ENCODE results near the gene BCO2.
"Not testable (repeated sequence)": the region's sequence is repeated elsewhere in the genome, so short reads cannot be mapped to it uniquely, and the experiment has no call there.

Gene BCO2, protein sequence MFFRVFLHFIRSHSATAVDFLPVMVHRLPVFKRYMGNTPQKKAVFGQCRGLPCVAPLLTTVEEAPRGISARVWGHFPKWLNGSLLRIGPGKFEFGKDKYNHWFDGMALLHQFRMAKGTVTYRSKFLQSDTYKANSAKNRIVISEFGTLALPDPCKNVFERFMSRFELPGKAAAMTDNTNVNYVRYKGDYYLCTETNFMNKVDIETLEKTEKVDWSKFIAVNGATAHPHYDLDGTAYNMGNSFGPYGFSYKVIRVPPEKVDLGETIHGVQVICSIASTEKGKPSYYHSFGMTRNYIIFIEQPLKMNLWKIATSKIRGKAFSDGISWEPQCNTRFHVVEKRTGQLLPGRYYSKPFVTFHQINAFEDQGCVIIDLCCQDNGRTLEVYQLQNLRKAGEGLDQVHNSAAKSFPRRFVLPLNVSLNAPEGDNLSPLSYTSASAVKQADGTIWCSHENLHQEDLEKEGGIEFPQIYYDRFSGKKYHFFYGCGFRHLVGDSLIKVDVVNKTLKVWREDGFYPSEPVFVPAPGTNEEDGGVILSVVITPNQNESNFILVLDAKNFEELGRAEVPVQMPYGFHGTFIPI

DNA sequence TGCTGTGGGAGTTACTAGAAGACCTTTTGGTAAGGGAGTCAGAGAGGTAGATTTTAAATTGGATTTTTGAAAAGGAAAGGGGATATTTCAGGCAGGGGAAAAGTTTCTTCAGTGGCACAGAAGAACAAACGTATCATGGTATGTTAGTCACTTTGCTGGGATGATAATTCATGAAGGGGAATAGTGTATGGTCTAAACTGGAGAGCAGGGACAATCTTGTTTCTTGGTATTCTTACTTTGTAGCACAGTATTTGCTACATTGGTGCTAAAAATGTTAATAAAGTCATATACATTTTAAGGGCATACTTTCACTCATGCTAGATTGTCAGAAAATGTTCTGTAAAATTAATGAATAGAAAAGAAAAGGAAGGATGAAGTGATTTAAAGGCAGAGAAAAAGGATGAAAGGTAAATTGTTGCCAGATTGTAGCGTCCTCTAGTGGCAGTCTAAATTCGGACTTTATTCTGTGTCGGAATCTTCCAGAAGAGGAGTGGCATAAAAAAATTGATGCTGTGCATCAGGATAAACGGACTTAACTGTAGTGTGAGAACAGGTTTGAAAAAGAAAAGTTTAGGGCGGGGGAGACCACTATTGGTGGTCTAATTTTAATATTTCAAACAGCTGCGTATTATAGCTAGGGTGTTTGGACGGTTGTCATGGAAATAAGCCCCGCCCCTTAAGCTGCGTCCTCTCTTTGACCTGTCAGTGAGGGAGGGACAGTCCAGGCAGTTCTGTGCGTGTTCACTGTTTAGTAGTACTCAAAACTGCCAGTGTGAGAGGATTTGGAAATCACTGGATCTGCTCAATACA, at the start of gene BCO2:
TSS of gene BCO2 (plus strand) at position 724 of the 810 bp plus-strand sequence. CDS start 90 bp downstream, outside the sequence.
- DNase-seq: no peak

DNA sequence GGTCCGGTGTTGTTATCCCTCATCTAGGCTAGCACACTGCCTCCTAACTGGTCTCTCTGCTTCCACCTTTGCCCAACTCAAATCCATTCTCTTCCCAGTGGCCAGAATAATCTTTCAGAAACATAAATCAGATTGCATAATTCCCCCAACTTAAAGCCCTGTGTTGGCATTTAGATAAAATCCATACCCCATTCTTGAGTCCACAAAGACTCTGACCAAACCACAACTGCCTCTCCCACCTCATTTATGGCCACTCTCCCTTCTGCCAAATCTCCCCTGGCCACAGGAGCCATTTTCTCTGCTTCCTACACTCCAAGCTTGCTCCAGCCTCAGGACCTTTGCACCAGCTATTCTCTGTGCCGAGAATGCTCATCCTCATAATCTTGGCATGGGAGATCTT, 48.3 kb upstream of the BCO2 start:
- DNase-seq: no peak

DNA sequence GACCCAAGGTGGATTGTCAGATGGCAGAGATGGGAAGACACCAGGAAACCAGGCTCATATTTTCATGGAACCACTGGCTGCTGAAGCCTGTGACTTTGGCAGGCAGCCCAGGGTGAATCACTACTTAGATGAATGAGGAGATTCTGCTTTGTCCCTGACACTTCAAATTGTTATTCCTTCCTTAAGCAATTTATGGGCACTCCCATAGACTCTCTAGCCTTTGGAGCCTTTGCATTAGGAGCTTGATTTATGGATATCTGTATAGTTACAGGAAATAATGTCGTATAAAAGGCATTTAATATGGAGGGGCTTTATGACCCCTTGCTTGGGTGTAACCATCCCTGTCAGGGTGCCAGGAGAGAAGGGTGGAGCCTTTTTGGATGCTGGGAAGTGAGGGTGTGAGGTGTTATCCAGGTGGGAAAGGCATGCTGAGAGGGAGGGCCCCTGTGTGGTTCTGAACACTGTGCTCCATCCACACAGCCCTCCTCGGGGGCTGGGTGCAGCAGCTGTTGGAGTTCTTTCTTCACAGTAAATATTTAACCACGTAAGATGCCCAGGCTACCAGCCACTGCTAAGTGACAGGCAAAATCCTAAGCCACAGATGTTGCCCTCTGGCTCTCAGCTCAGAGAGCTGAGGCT, 46.7 kb upstream of the BCO2 start:
- DNase-seq: no peak

DNA sequence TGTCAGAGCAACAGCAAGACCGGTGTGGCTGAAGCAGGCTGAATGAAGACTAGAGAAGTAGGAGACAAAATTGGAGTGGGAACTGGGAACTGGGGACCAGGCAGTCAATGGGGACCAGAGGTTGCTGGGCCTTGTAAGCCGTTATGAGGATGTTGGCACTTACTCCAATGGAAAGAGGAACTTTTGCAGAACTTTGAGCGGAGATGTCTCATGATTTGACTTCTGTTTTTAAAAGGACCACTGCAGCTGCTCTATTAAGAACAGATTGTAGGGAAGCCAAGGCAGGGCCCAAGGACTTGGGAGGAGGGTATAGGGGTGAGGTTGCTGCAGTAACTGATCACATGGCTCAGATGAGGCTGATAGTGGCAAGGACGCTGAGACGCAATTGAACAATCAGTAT, 45.7 kb upstream of the BCO2 start:
- no peak for DNase-seq

DNA sequence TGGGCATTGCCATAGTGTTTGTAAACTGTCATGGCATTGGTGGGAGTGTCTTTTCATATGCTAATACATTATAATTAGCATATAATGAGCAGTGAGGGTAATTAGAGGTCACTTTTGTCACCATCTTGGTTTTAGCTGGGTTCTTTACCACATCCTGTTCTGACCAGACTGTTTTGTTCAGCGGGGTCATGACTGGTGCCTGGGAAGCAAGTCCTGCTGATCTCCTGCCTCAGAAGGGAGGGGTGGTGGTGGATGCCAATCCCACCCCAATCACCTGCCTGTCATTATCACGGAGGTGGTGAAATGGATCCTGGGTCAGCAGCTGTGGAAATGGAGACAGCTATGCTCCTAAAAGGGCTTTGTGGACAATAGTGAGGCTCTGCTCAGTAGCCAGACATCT, 42.6 kb upstream of the BCO2 start:
- no peak for DNase-seq

DNA sequence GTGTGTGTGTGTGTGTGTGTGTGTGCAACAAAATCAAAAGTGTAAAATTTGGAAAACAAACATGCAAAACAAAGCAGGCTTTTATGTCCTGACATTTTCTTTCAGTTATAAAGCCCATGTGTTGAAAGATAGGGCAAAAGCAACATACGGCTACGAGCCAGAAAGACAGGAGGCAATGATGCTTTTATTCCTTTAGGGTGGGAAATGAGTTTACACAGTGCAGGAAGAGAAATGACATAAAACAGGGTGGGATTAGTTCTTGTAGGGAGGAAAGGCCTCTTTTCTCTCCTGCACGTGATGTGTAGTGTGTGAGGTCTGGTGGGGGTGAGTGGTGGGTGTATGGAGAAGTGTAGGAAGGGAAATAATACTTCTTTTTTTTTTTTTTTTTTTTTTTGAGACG, 40.8 kb upstream of the BCO2 start:
- no peak for DNase-seq

DNA sequence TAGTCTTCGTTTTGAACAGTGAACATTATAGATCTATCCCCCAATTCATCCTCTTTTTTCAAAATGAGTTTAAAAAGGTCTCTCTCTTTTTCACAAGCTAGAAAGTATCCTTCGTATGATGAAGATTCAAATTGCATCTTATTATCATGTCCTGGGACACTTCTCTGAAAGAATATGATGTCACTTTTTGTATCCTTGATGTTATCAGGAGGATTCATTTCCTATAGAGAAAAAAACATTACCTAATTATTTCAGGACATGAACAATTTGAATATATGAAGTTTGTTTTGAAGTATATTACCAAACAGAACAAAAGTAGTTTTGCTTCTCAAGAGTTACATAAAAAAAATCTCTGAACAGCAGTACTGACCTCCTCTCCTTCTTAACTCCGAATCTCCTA, 31.7 kb upstream of the BCO2 start:
- DNase-seq: no peak

DNA sequence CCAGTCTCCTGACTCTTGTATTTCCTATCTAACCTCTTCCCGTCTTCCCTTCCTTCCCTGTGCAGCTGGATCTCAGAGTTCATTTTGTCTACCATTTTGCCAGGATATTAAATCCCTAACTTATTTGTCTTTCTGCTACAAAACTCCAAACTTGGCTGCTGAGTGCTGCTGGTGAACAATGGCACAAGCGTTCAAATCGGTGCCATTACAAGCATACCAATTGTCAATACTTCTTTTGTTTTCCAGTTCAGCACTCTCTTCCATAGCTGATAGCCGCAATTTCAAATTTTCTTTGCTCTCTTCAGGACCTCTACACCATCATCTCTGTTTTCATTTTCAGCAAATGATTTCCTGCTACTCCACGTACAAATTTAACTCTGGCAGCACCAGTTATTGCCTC, 24.8 kb upstream of the BCO2 start:
- no peak for DNase-seq

DNA sequence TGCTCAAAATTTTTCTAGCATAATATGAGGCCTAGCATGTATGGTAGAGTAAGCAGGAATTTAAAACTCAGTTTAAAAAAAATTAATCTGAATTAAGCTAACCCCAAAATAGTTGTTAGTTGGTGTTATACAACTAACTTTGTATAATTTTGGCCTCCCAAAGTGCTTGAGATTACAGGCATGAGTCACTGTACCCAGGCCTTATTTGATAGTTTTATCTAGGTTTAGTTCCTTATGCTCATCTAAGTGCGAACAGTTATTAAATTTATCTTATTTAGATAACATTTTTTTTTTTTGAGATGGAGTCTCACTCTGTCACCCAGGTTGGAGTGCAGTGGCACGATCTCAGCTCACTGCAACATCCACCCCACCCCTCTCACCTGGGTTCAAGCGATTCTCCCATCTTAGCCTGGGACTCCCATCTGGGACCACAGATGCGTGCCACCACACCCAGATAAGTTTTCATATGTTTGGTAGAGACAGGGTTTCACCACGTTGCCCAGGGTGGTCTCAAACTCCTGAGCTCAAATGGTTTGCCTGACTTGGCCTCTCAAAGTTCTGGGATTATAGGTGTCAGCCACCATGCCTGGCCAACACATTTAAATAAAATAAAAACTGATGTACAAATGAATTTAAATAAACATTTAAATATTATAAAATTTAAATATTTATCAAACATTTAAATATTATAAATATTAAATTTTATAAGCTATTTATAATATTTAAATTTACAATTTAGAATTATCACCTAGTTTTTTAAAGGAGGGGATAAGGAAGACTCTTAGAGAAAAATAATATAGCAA, 19.0 kb upstream of the BCO2 start:
- no peak for DNase-seq

DNA sequence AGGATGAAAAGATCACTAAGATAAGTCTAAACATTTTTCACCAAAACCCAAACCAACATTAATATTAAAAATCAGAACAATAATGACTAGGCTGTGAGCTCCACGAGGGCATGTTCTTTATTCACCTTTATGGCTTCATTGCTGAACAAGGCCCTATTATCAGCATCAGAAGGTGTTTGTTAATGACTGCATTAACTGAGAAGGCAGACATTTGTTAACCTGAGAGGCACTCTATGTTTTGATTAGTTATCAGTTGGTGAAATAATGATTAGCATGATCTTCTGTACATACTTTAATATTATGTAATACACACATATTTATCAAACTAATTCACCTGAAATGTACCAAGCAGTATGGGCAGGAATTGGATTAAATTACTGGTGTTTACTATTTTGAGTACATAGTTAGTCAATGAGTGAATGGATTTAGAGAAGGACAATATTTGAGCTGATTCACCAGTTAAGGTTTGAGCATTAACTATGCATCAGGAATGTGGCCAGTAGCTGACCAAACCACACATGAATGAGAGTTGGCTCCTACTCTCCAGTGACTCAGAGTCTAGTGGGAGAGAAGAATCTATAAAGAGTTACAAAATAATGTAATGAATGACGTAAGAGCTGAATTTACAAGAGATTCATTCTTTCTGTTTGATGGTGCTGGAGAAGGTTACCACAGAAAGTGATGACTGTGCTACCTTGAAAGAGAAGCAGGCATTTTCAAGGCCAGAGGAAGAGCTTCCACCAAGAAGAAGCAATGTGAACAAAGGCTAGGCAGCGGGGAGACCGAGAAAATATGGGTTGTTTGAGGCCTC, 18.2 kb upstream of the BCO2 start:
- DNase-seq: no peak

DNA sequence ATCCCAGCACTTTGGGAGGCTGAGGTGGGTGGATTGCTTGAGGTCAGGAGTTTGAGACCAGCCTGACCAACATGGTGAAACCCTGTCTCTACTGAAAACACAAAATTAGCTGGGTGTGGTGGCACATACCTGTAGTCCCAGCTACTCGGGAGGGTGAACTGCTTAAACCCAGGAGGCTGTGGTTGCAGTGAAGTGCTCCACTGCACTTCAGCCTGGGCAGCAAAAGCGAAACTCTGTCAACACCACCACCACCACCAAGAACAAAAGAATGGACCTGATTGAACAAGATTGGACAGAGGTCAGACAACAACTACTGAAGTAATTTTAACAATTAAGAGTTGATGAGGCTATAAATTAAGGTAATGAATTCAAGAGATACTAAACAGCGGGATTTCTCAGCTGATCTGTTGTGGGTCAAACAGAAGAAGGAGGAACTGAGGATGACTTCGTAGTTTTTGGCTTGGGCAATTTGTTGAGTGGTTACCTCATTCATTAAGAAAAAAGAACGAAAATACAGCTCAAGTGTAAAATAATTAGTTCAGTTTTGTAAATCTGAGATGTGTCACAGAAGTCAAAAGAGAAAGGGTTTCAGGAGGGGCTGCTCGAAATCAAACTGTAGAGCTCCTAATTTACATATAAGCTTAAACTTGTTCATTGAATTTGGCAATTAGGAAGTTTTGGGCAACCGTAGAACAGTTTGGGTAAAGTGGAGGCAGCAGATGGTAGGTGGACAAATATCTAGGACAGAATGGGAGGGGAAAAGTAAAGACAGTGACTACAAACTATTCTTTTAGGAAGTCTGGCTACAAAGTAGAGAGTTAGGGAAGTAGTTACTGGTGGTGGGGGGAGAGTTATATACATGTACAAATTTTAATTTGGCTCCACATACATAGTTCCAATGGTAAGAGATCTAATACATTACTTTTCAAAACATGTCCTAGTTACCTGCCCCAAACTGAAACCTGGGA, 15.9 kb upstream of the BCO2 start:
- no peak for DNase-seq

DNA sequence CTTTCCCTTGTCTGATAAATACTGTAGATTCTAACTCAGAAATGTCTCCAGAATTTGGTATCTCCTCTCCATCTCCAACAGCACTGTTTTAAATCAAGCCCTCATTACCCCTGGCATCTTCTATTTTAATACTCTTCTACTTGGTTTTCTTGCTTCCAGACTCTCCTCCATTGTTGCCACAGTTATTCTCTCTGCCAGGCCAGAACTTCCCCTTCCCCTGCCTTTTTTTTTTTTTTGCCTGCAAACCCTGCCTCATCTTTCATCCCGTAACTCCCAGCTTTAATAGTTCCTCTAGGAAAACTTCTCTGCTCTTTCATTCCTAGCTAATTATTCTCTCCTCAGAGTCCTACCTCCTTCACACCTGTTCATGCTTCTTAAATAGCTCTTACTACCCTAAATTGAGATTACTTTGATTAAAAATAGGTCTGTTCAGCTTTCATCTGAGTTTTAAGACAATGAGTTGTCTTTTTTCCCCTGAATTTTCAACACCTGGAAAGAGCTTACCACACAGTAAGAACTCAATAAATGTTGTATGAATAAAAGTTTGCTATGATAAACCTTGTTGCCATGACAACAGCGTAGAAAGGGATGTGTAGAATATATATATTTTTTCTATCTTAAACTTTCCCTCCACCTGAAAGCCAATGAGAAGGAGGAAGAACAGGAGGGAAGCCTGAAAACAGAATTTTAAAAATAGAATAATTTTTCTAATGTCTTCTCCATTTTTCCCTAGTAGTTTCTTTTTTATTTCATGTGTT, 15.0 kb upstream of the BCO2 start:
- DNase-seq: no peak

DNA sequence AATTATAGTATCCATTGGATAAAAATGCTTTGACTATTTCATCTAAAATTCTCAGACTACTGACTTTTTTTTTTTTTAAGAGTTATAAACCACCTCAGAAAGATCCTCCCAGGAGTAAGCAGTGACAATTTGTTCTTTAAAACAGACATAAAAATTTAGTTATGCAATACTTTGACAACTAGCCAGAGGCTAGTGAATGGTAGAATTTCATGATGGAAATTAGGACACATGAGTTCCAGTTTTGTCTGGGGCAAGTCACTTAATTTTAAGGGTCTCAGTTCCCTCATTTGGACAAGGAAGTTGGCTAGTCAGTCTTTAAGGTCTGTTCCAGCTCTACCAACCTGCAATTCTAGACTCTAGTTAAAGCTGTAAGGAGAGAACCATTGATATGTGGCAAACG, 14.3 kb upstream of the BCO2 start:
- no peak for DNase-seq

DNA sequence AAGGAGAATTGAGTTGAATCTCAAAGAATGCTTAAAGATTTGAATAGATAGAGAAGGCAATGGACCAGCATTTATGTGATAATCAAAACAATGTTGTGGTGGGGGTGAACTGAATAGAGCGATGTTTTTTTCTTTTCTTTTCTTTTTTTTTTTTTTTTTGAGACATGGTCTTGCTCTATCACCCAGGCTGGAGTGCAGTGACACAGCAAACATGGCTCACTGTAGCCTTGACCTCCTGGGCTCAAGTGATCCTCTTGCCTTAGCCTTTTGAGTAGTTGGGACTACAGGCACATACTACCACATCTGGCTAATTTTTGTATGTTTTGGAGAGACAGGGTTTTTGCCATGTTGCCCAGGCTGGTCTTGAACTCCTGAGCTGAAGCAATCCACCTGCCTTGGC, 13.1 kb upstream of the BCO2 start:
- not testable (repeated sequence) for DNase-seq

DNA sequence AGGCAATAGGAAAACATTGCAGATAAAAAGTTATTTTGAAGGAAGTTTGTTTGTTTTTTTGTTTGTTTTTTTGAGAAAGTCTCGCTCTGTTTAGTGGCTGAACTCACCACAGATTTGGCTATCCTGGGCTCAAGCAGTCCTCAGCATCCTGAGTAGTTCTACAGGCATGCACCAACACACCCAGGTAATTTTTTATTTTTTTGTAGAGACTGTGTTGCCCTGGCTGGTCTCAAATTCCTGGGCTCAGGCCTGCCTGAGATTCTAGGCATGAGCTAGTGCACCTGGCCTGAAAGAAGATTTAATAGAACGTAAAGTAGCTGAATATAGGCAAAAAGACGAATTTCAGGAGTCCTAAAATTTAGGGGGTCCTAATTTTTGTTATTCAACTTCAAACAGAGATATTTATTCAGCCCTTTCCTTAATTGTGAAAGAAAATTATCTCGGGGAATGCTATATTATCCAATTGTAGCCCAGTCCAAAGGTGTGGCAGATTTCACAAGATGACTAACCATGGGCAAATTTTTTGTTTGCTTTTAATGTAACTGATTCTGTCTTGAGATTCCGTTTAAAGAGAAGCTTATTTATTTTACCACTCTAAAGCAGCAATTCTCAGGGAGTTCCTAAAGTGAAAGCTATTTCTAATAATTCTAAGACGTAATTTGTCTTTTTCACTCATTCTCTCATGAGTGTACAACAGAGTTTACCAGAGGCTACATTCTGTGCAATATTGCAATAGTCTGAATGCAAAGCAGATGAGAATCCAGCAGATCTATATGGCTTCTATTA, 12.4 kb upstream of the BCO2 start:
- DNase-seq: no peak

DNA sequence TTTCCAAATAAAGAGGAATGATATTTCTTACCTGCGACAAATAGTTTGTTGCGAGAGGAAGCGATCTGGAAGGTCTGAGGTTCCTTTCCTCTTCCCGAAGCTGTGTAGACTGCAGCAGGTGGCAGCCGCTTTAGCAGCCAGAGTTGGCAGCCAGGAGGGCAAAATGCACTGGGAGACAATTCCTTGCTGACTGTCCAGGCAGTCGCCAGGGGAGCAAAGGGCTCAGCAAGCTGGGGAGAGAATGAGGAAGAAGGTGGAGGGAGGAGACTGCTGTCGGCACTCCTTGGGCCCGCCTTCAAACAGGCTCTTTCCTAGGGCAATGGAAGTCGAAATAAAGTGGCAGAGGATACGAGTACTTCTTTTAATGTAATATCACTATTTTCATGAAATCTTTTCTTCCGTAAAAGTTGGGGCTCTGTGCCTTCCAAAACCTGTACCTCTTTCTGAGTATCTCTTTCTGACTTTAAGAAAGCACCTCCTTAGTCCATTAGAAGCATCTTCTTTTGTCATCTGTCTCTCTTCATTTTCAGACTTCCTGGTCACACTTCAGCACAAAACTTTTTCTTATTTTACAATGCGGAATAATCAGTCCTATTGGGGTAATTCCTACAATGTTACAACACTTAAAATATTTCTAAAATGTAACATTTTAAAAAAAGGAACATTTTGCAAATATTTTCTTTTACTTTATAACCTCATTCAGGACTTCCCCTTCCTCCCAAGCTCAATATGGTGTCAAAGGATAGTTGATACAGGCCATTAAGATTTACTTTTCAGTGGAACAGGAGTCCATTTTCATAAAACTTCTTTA, 11.2 kb upstream of the BCO2 start, which contains the start of gene IL18:
TSS of gene IL18 (minus strand) at position 220 of the 811 bp plus-strand sequence. CDS start 9,041 bp downstream, outside the sequence.
- no peak for DNase-seq

DNA sequence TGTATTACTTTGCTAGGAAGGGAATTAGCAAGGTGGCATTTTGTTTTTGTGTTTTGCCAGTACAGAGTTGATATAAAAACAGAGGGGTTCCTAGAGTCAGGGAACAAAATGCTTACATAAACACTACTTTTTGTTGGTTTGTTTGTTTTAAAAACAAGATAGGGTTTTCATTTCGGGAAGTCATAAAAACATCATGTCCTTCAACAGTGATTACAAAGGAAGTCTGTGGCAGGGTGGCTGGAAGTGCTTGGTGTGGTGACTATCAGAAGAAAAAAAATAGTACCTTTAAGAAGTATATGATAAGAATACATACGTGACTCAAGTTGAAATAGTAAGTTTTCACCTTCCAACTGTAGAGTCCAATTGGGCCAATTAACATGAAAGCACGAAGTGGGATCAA, 10.3 kb upstream of the BCO2 start:
- DNase-seq: no peak

DNA sequence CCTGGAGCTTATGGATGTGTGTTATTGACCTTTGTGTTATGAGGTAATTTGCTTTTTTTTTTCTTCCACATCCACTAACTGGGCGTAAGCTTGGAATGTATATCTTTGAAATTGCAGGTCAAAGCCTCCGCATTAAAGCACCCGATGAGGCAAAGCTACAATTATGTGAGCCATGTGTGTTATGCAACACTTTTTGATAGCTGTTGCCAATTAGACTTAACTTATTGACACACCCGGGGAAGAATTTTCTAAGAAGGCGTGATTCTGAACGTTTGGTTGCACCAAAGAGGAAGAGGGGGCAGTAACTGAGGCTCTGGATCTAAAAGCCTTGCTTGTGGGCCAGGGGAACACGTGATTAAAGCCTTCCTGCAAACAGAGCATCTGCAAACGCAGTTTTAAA, 8.8 kb upstream of the BCO2 start:
- DNase-seq: no peak

Measured in cerebellar nuclear complex (tissue), 1 donor.